GM12878 (cell line): ENCODE measurements around the gene CNKSR1.

Source experiments
- DPF2 ChIP-seq: fragments of 450-650 bp; IDR thresholded peaks from 2 replicates; pipeline ENCODE4 v1.6.1; 2017; ENCODE audit warnings: mild to moderate bottlenecking
- HCFC1 ChIP-seq: fragments of 150-350 bp; IDR thresholded peaks from 2 replicates; pipeline ENCODE4 v1.6.1; 2014; ENCODE audit warnings: low read length
- IRF3 ChIP-seq: fragments of 450-650 bp; IDR thresholded peaks from 2 replicates; pipeline ENCODE4 v1.6.1; 2014; ENCODE audit warnings: mild to moderate bottlenecking
- USF2 ChIP-seq: IDR thresholded peaks from 2 replicates; pipeline ENCODE4 v1.6.1; 2011; ENCODE audit warnings: low read depth, low read length, improper control_type of control experiment, borderline replicate concordance
- TF ChIP-seq, protein P1 (sequence below), 3 experiments: IDR thresholded peaks in 2 of 3; conservative IDR thresholded peaks in 1 of 3; 2 replicates each; pipeline ENCODE4 v1.5.1; 2011; ENCODE audit warnings: low read depth in 3 of 3, low read length in 3 of 3, mild to moderate bottlenecking in 3 of 3, control low read depth in 2 of 3, moderate library complexity in 2 of 3, inconsistent platforms in 1 of 3, mixed read lengths in 1 of 3; ENCODE audit not compliant: control insufficient read depth in 2 of 3, insufficient read depth in 1 of 3; ENCODE audit errors: extremely low read depth in 1 of 3

- TF ChIP-seq HCFC1 (no peak), DPF2 (no peak), USF2 (no peak), IRF3 (no peak)
- TF ChIP-seq, protein P1, sequence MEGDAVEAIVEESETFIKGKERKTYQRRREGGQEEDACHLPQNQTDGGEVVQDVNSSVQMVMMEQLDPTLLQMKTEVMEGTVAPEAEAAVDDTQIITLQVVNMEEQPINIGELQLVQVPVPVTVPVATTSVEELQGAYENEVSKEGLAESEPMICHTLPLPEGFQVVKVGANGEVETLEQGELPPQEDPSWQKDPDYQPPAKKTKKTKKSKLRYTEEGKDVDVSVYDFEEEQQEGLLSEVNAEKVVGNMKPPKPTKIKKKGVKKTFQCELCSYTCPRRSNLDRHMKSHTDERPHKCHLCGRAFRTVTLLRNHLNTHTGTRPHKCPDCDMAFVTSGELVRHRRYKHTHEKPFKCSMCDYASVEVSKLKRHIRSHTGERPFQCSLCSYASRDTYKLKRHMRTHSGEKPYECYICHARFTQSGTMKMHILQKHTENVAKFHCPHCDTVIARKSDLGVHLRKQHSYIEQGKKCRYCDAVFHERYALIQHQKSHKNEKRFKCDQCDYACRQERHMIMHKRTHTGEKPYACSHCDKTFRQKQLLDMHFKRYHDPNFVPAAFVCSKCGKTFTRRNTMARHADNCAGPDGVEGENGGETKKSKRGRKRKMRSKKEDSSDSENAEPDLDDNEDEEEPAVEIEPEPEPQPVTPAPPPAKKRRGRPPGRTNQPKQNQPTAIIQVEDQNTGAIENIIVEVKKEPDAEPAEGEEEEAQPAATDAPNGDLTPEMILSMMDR (IDR thresholded peaks at IDR 0.05 in 2 of 3, conservative IDR thresholded peaks at IDR 0.05 in 1 of 3; ENCODE audit: control insufficient read depth in 2 of 3, extremely low read depth in 1 of 3, insufficient read depth in 1 of 3, low read depth in 3 of 3, low read length in 3 of 3) = no peak
These were observed 7.6 kb downstream of the CNKSR1 start for GRCh38 chr1:26184883-26185282.
